Hematopoietic multipotent progenitor cell treated with erythropoietin and hydrocortisone succinate and interleukin-3 and kit ligand, for 6 days (in vitro differentiated cells): ENCODE measurements around the gene HTR3D.
A peak's percentile ranks its signal among the peaks of the same experiment; 100 is the strongest.
"Not testable (repeated sequence)": the region's sequence is repeated elsewhere in the genome, so short reads cannot be mapped to it uniquely, and the experiment has no call there.

Experiments used
- DNase-seq: peaks from one replicate; pipeline ENCODE4 v3.0.0-alpha.2; 2015

HTR3D gene

GRCh38 chr3:184016811-184017671 lies 14.5 kb upstream of the HTR3D start:
- DNase-seq: peak; percentile 75

- peak; percentile 98 for DNase-seq
These were observed 13.7 kb upstream of the HTR3D start, which contains the start of gene ABCC5 for GRCh38 chr3:184017672-184018423. TSS of gene ABCC5 (minus strand) at chr3:184017884. CDS start at chr3:184014392, 3,492 bp downstream.

GRCh38 chr3:184018424-184018973 lies 13.0 kb upstream of the HTR3D start:
- no peak for DNase-seq

GRCh38 chr3:184022323-184022722 lies 9.2 kb upstream of the HTR3D start:
- peak; percentile 70 for DNase-seq

GRCh38 chr3:184025256-184025655 lies 6.3 kb upstream of the HTR3D start:
- not testable (repeated sequence) for DNase-seq

GRCh38 chr3:184028275-184028890 lies 3.2 kb upstream of the HTR3D start:
- not testable (repeated sequence) for DNase-seq

GRCh38 chr3:184029443-184029842 lies 2.1 kb upstream of the HTR3D start:
- DNase-seq: no peak

- no peak for DNase-seq
These were observed 1.0 kb upstream of the HTR3D start for GRCh38 chr3:184030536-184030935.

GRCh38 chr3:184037816-184038215 lies 6.3 kb downstream of the HTR3D start:
- no peak for DNase-seq

- DNase-seq: not testable (repeated sequence)
These were observed 6.8 kb downstream of the HTR3D start for GRCh38 chr3:184038307-184038706.

GRCh38 chr3:184039414-184039813 lies 7.9 kb downstream of the HTR3D start:
- no peak for DNase-seq

GRCh38 chr3:184040010-184040409 lies 8.5 kb downstream of the HTR3D start:
- peak; percentile 68 for DNase-seq

- no peak for DNase-seq
These were observed 11.1 kb downstream of the HTR3D start for GRCh38 chr3:184042617-184043016.

GRCh38 chr3:184045995-184046394 lies 14.5 kb downstream of the HTR3D start:
- DNase-seq: peak; percentile 75

GRCh38 chr3:184050217-184050847 lies 18.8 kb downstream of the HTR3D start:
- peak; percentile 16 for DNase-seq

GRCh38 chr3:184052767-184053166 lies 21.2 kb downstream of the HTR3D start, which contains the start of gene HTR3C:
TSS of gene HTR3C (plus strand) at chr3:184053047. CDS start at chr3:184053081, 34 bp downstream.
- DNase-seq: no peak

- no peak for DNase-seq
These were observed 26.5 kb downstream of the HTR3D start for GRCh38 chr3:184058029-184058428.

- peak; percentile 47 for DNase-seq
These were observed 27.9 kb downstream of the HTR3D start for GRCh38 chr3:184059424-184059823.

- no peak for DNase-seq
These were observed 31.1 kb downstream of the HTR3D start for GRCh38 chr3:184062637-184063036.

- no peak for DNase-seq
These were observed 34.7 kb downstream of the HTR3D start for GRCh38 chr3:184066211-184066610.

- DNase-seq: peak; percentile 61
These were observed 36.1 kb downstream of the HTR3D start for GRCh38 chr3:184067573-184068055.

GRCh38 chr3:184068344-184068743 lies 36.8 kb downstream of the HTR3D start:
- no peak for DNase-seq
